ENCODE measurements around the gene MKRN2OS.

DNA sequence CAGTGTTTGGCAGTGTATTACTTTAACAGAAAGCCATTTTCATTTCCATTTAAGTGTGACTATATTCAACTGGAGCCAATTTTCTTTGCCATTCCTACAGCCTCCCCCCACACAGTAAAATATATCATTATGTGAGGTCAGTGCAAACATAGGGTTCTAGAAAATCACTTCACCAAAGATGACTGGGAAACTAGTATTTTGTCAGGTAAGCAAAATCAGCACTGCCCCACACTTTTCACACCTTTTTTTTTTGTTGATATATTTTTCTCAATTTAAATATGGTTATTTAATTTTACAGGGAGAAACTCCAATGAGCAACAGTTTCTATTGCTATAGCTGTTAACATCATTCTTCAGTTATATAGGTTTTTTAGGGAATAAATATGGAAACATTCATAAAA, 29.7 kb downstream of the MKRN2OS start:
- TF ChIP-seq, protein P1, sequence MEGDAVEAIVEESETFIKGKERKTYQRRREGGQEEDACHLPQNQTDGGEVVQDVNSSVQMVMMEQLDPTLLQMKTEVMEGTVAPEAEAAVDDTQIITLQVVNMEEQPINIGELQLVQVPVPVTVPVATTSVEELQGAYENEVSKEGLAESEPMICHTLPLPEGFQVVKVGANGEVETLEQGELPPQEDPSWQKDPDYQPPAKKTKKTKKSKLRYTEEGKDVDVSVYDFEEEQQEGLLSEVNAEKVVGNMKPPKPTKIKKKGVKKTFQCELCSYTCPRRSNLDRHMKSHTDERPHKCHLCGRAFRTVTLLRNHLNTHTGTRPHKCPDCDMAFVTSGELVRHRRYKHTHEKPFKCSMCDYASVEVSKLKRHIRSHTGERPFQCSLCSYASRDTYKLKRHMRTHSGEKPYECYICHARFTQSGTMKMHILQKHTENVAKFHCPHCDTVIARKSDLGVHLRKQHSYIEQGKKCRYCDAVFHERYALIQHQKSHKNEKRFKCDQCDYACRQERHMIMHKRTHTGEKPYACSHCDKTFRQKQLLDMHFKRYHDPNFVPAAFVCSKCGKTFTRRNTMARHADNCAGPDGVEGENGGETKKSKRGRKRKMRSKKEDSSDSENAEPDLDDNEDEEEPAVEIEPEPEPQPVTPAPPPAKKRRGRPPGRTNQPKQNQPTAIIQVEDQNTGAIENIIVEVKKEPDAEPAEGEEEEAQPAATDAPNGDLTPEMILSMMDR (IDR thresholded peaks at IDR 0.05): no peak
- TF ChIP-seq EP300 (IDR thresholded peaks at IDR 0.05): no peak
- TF ChIP-seq POLR2A (IDR thresholded peaks at IDR 0.05): no peak
- no peak for TF ChIP-seq POLR2AphosphoS5 (IDR thresholded peaks at IDR 0.05)
